ENCODE data around the gene CD2AP.
"Not testable (repeated sequence)": the region's sequence is repeated elsewhere in the genome, so short reads cannot be mapped to it uniquely, and the experiment has no call there.

The CD2AP gene

GRCh38 chr6:47477497-47478232, at the start of gene CD2AP:
TSS of gene CD2AP (plus strand) at chr6:47477789. CDS start at chr6:47478245, 456 bp downstream.
- DNase-seq: peak; percentile 56

GRCh38 chr6:47428288-47428687, 49.3 kb upstream of the CD2AP start:
- DNase-seq: no peak

- no peak for DNase-seq
Measured at GRCh38 chr6:47428746-47429664, 48.6 kb upstream of the CD2AP start.

- DNase-seq: no peak
Measured at GRCh38 chr6:47434372-47435253, 43.0 kb upstream of the CD2AP start.

- no peak for DNase-seq
Measured at GRCh38 chr6:47435254-47435612, 42.4 kb upstream of the CD2AP start.

GRCh38 chr6:47437592-47437991, 40.0 kb upstream of the CD2AP start:
- no peak for DNase-seq

GRCh38 chr6:47438481-47439347, 38.9 kb upstream of the CD2AP start:
- no peak for DNase-seq

- DNase-seq: no peak
Measured at GRCh38 chr6:47439348-47439668, 38.3 kb upstream of the CD2AP start.

- DNase-seq: no peak
Measured at GRCh38 chr6:47440719-47441118, 36.9 kb upstream of the CD2AP start.

- DNase-seq: not testable (repeated sequence)
Measured at GRCh38 chr6:47444964-47445363, 32.6 kb upstream of the CD2AP start.

GRCh38 chr6:47446669-47447330, 30.8 kb upstream of the CD2AP start:
- no peak for DNase-seq

GRCh38 chr6:47447722-47448121, 29.9 kb upstream of the CD2AP start:
- DNase-seq: no peak

GRCh38 chr6:47451162-47451561, 26.4 kb upstream of the CD2AP start:
- no peak for DNase-seq

GRCh38 chr6:47452899-47453298, 24.7 kb upstream of the CD2AP start:
- DNase-seq: no peak

GRCh38 chr6:47453372-47453936, 24.1 kb upstream of the CD2AP start:
- DNase-seq: no peak

GRCh38 chr6:47454713-47455396, 22.7 kb upstream of the CD2AP start:
- no peak for DNase-seq

GRCh38 chr6:47455533-47456209, 21.9 kb upstream of the CD2AP start:
- DNase-seq: no peak

- DNase-seq: no peak
Measured at GRCh38 chr6:47456536-47456975, 21.0 kb upstream of the CD2AP start.

- no peak for DNase-seq
Measured at GRCh38 chr6:47457370-47457769, 20.2 kb upstream of the CD2AP start.

GRCh38 chr6:47464052-47464451, 13.5 kb upstream of the CD2AP start:
- DNase-seq: no peak
